GM18499 (cell line): ENCODE measurements around the gene CDC6.

Experiments
- ATAC-seq: cut with Tn5 transposase; IDR thresholded peaks from one replicate; pipeline ENCODE4 v1.9.1; 2021; ENCODE audit warnings: moderate number of reproducible peaks; ENCODE audit not compliant: insufficient read depth, unreplicated experiment

The CDC6 gene

GRCh38 chr17:40309949-40310510 is 22.4 kb downstream of the CDC6 start:
- ATAC-seq, result no peak

- ATAC-seq, result no peak
Measured at GRCh38 chr17:40310882-40311391, 23.3 kb downstream of the CDC6 start.

DNA sequence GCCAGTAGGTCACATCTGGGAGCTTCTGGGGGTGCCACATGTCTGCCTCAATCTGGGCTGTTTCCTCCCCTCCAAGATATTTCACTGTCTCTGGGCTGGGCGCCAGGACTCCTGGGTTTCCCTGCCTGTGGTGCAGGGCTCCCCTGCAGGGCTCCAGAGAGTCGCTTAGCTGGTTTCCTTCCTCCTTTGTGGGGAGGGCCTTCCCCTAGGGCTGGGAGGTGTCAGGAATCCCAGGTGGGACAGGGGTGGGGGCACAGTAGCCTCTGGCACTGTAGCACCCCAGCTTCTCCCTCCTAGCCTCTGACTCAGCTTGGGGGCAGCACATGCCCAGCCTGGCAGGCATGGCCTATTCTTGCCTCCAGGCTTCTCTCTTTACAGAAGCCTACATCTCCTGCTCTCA is 23.9 kb downstream of the CDC6 start:
- ATAC-seq, result no peak

GRCh38 chr17:40312131-40312731 is 24.6 kb downstream of the CDC6 start:
- ATAC-seq, result no peak

DNA sequence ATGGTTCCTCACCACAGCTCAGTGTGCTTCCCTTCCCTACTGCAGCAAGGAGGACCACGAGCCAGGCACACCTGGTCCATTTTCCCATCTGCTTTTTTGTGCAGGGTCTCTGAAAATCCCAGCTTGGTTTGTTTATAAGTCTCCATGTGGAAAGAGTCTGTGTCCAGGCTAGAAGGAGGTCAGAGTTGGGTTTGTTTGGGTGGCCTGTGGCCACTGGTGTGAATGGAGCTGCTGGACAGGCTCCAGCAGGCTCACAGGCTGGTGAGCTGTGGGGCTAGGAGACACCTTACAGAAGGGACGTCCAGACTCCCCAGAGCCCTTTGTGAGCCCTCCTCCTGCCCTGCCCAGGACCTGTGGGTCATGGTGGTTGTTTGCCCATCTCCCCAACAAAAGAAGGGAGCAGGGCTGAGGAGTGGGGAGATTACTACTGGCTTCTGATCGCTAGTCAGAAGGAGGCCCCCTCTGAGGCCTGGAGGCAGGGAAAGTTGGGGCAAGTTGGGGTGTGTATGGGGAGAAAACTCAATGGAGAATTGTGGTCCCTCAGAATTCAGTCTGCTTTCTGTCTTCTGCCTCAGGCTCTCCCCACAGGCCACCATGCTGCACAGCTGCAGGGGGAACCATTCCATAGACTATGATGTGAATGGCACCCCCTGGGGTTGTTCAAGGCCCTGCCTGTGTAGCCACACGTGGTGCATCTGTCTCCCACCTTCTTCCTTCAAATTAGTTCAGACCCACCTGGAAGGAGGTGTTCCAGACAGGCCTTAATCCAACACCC is 25.4 kb downstream of the CDC6 start:
- ATAC-seq, result no peak

DNA sequence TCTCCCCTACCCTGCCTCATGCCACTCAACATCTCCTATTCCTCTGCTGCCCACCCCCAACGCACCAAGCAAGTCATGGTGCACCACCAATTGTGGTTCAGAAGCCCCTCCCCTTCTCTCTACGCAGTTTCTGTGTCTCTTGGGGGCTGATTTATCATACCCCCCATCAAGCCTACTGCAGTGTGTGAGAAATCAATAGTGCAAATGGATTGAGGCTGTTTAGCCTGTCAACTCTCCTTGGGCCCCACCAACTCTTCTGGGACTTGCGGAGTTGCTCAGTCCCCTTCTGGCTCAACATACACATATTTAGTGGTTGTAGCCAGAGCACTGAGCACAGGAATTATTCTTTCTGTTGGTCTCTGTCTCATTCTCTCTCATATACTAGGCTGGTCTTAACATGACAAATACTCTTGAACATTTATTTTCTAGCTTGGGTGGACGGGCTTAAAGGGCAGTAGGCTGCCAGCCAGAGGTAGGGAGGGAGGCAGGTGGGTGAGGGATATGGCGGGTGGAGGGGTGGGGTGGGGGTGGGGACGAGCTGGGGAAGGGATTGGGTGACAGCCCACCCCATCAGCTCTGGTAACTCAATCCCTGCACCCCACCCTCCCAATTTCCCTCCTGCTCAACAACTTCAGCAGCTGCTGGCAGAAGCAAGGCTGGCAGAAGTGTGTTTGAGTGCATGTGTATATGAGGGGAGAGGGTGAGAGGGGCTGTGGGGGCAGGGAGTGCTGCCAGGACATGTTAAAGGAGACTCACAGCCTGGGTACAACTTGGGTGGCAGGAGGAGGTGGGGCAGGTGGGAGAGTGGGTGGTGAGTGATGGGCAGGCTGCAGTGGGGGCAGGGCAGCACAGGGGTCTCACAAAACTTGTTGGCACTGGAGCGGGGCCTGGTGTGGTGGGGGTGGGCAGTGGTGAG is 26.2 kb downstream of the CDC6 start:
- no peak for ATAC-seq

DNA sequence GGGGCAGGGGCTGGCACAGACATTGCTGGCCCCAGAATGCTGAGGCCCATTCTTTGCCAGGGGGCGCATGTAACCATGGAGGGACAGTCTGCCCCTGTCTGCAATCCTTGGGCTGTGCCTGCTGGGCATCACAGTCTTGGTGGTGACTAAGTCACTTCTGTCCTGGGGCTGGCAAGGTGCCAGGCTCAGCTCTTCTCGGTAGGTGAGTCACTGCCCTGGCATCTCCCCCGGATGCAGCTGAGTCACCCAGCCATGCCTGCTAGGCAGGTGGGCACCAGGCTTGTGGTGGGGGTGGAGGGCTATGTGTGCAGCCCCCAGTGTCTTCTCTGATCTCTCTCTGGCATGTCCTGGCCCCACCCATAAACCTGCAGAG is 26.9 kb downstream of the CDC6 start:
- no peak for ATAC-seq

GRCh38 chr17:40315206-40315605 is 27.5 kb downstream of the CDC6 start:
- ATAC-seq, result no peak

DNA sequence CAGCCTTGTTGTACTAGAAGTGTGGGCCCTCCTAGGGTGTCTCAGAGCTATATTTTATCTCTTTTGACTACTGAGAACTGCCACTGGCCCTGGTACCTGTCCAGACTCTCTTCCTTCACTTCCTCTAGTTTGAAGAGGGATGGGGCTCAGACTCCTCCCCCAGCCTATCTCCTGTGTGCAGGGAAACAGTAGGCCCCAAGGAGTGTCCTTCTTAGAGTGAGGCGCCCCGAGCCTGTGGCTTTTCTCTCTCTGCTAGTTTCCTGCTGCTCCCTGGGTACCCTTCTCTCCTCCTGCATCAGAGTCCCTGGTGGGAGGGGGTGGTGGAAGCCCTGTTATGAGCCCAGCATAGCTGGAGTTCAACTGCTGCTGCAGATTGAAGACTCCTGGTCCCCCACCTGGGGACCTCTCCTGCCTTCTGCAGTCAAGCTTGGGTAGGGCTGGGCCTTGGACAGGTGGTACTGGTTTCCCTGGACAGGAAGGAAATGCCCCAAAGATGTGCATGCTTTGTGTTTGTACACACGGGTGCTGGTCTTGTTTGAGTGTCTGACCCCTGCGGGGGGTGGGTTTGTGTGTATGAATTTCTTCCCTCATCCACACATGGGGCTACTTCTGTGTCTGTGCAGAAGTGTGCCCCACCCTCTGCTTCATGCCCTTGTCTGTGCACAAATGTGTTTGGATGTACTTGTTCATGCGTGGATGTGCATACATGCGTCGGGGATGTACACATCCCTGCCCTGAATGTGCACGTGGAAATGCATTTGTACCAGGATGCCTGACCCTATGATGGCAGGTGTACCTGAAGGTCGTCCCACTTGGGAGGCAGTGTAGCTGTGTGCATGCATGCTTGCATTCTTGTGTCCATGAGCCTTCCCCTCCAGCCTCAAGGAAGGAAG is 28.2 kb downstream of the CDC6 start:
- ATAC-seq, result no peak

- ATAC-seq, result no peak
Measured at GRCh38 chr17:40316571-40317344, 29.1 kb downstream of the CDC6 start.

DNA sequence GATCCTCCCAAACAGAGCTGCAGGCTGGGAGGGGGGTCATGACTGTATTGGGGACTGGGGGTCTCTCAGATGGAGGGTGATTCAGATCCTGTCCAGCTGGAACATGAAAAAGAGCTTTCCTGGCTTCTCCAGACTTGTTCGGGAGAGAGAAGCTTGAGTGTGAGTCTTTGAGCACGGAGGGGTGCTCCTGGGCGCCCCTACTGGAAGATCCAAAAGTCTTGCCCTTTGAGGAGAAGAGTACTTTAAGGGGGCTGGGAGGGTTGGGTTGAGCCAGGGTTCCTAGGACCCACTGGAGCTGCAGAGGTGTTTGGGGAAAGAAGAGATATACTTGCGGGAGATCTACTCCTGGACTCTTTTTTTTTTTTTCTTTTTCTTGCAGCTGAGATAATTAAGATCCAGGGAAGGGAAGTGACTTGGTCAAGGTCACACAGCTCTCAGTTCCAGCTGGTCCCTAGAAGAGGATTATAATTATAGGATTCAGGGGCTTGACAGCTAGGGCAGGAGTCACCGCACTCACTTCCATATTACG is 29.7 kb downstream of the CDC6 start:
- ATAC-seq, result no peak

DNA sequence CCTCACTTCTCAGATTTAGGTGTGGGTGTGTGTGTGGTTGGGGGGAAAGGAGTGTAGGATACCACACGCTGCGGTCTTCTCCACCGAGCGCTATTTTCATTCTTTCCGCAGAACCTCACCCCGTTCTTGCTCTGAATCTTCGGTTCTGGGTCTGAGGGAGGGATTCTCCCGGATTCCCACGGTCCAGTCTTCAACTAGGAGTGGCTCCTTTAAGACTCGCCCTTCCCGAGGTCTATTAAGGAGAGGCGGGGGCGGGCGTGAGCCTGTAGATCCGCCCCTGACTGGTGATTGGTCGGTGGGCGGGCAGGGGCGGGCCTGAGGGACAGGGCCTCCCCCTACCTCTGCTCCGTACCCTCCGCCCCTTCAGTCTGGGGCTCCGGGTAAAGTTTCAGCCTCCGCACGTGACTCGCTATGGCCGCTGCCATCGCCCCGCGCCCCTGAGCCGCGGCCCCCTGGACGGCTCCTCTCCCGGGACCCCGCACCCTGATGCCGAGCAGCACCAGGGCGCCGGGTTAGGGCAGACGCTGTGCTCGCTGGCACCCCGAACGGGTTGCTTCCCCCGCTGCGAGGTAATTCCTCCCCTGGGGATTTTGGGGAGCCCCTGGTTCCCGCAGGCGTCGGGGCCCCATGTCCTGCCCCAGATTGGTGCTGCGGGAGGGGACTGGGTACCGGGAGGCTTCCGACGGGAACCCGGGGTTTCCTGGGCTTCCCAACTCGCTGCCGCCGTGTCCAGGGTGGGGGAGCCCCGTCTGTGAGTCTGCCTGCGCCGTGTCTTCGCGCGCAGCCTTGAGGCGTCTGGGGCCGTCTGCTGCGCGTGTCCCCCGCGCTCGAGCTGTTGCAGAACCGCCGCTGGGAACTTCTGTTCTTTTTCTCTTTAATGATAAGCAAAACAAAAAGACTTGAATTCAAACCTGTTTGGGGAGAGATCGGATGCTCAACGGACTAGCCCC is 30.5 kb downstream of the CDC6 start:
- no peak for ATAC-seq

DNA sequence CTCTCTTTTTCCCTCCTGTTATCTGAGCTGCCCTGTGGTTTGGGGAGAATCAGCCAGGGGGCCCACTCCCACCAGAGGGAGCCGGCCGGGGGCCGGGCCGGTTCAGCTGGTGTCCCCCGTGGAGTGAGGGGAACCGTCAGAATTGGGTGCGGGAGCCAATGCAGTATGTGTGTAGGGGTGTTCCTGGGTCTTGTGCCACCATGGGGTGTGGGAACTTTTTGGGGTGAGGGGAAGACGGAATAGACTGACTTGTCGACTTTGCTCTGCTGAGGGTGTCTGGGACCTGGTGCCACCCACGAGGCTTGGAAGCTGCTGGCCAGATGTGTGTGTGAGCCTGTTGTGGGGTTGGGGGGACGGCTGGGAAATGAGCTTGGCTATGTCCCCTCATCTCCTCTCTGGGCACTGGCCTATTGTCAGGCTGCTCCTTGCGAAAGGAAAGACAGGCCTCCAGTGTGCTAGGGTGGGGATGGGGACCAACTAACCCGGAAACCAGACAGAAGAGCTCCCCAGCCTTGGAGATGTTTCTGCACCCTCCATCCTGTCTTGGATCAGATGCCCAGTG is 31.2 kb downstream of the CDC6 start:
- no peak for ATAC-seq

DNA sequence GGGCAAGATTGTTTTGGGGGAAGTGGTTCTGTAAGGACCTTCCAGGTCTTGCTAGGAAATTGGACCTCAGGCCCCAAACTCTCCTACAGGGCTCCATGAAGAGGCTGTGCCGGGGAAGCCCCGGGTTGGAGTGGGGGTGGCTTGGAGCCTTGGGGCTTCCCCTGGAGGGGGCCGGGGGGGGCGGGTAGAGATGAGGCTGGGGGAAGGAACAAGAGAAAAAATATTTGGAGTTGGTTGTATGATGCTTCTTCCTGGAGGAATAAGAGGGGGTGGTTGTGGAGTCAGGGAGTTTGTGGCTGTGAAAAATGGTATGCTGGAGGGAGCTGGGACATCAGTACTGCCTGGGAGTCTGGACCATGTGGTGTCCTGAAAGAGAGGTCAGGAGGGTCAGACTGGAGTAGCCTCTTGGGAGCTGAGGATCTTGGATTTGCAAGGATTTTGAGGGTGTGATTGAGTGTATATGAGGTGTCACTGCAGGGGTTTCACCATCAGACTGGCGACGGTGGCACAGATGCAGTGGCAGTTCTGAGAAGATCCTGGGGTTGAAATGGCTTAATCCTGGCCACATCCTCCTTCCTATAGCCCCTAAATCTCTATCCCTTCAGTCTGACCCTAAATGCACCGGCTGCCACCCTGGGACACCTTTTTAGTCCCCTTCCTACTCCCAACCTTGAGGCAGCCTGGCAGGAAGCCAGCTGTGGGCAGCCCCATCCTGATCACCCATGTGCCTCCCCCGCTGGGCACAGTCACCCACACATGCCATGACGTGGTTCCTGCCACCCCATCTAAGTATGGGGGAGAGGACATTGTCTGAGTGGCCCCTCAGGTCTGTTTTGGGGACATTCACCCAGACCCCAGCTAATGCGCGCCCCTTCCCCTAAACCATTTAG is 32.2 kb downstream of the CDC6 start:
- ATAC-seq, result no peak

GRCh38 chr17:40320756-40321523 is 33.3 kb downstream of the CDC6 start:
- ATAC-seq, result no peak

DNA sequence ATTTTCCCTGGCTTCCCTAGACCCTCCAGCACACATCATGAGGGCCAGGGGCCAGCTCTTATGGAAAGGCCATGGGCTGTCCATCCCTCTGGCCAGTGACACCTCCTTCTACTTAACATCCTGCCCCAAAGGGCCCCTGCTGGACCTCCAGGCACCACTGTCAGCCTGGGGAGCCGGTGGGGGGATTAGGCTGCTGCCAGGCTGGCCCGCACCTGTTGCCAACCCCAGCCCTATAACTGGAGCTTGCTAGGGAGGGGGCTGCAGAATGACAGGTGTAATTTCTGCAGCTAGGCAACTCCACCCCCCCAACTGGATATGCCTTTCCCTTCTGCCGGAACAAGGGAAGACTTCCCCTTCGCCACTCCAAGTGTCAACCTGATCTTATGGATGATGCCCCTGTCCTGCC is 33.8 kb downstream of the CDC6 start:
- ATAC-seq, result no peak
